HG03060 (cell line): ENCODE results near the gene DUSP19.
"Not testable (repeated sequence)": the region's sequence is repeated elsewhere in the genome, so short reads cannot be mapped to it uniquely, and the experiment has no call there.

Experiments
- ATAC-seq: cut with Tn5 transposase; IDR thresholded peaks from one replicate; pipeline ENCODE4 v1.9.1; 2021; ENCODE audit warnings: low read depth, moderate number of reproducible peaks; ENCODE audit not compliant: unreplicated experiment

DUSP19 gene

GRCh38 chr2:183078464-183079138 is at the start of gene DUSP19:
TSS of gene DUSP19 (plus strand) at chr2:183078747. CDS start at chr2:183078934, 187 bp downstream.
- peak; percentile 73 for ATAC-seq

- ATAC-seq: no peak
These were observed 49.3 kb upstream of the DUSP19 start for GRCh38 chr2:183029219-183029618.

GRCh38 chr2:183031911-183032794 is 46.4 kb upstream of the DUSP19 start:
- ATAC-seq: no peak

- ATAC-seq: no peak
These were observed 44.6 kb upstream of the DUSP19 start for GRCh38 chr2:183033951-183034350.

GRCh38 chr2:183034806-183035205 is 43.7 kb upstream of the DUSP19 start:
- ATAC-seq: no peak

- ATAC-seq: no peak
These were observed 43.1 kb upstream of the DUSP19 start for GRCh38 chr2:183035298-183035953.

GRCh38 chr2:183035954-183036669 is 42.4 kb upstream of the DUSP19 start:
- peak; percentile 81 for ATAC-seq

GRCh38 chr2:183037074-183037552 is 41.4 kb upstream of the DUSP19 start:
- no peak for ATAC-seq

- ATAC-seq: no peak
These were observed 40.8 kb upstream of the DUSP19 start for GRCh38 chr2:183037553-183038340.

- no peak for ATAC-seq
These were observed 39.9 kb upstream of the DUSP19 start, which contains the start of gene NCKAP1 for GRCh38 chr2:183038341-183039300. TSS of gene NCKAP1 (minus strand) at chr2:183038457. CDS start at chr2:183038099, 358 bp downstream.

GRCh38 chr2:183040604-183041003 is 37.9 kb upstream of the DUSP19 start:
- ATAC-seq: no peak

- not testable (repeated sequence) for ATAC-seq
These were observed 35.0 kb upstream of the DUSP19 start for GRCh38 chr2:183043580-183043979.

GRCh38 chr2:183047486-183048125 is 30.9 kb upstream of the DUSP19 start:
- ATAC-seq: not testable (repeated sequence)

- ATAC-seq: no peak
These were observed 29.1 kb upstream of the DUSP19 start for GRCh38 chr2:183049420-183049819.

- ATAC-seq: peak; percentile 27
These were observed 21.1 kb upstream of the DUSP19 start for GRCh38 chr2:183057333-183057985.

- no peak for ATAC-seq
These were observed 19.0 kb upstream of the DUSP19 start for GRCh38 chr2:183059561-183059960.

GRCh38 chr2:183060571-183061231 is 17.8 kb upstream of the DUSP19 start:
- no peak for ATAC-seq
